AG10803 (cell line): ENCODE results near the gene B3GALT4.

Experiments
- DNase-seq: peaks from one replicate; pipeline ENCODE4 v3.0.0; 2010; ENCODE audit warnings: low read depth
- H3K4me3 ChIP-seq: 2 replicates; pipeline ENCODE4 v1.5.1; 2011; ENCODE audit warnings: mild to moderate bottlenecking, low read length, control low read depth
- CTCF ChIP-seq: conservative IDR thresholded peaks from 2 replicates; pipeline ENCODE4 v1.5.1; 2011; ENCODE audit warnings: mild to moderate bottlenecking, low read length, control low read depth, inconsistent platforms

B3GALT4 gene

DNA sequence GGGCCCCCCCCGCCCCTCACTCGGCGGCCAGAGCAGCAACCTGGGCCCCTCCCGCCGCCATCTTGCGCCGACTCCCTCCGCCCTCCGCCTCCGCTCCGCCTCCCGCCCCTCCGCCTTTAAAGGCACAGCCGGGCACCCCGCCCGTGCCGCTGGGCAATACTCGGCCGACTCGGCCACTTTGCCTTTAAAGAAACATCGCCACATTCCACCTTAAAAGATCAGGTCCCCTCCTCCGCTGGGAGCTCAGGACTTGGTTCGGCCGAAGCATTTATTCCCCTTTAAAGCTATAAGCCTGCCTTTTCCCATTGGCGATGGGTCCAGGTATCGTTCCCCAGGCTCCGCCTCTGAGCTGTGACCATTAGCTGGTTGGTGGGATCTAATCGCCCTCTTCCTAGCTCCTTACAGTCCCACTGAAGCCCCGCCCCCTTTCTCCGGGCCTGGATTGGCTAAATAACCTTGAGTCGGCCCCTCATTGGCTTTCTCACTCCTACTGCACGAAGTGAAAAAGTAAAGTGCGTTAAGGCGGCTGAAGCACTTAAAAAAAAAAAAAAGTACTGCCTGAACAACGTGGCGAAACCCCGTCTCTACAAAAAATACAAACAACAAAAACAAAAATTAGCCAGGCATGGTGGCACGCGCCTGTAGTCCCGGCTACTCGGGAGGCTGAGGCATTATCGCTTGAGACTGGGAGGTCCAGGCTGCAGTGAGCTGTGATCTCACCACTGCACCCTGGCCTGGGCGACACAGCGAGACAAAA lies 40.9 kb downstream of the B3GALT4 start, which contains the start of gene ZBTB22:
ZBTB22 (minus strand) TSS at position 76 of the 757 bp plus-strand sequence. CDS start 828 bp downstream, outside the sequence.
- no peak for TF ChIP-seq CTCF
- peak; percentile 99 for DNase-seq
- peak within 1 kb of the TSS; percentile 79 for H3K4me3 ChIP-seq

DNA sequence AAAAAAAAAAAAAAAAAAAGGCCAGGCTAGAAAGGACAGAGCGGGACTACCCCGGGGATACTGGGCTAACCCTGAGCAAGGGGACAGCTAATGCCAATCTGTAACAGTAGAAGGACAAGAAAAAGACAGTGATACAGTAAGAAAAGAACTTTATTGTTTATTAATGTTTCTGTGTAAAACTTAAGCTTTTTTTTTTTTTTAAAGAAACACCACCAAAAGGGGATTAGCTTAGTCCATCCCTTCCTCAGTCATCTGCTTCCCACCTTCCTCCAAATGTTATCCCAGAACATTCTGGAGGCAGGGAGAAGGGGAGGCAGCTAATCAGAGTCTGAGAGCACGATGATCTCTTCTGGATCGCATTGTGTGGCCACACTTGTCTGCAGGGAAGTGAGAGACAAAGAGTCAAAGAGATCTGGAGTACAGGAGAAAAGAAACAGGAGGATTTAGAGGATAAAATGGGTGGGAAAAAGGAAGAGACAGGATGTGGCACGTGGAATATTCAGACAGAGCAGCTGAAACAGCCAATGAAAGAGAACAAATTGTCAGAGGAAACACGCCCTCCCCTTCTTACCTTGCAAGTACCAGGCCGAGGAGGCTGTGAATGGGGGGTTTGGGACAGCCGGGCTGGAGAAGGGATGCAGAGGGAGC lies 41.6 kb downstream of the B3GALT4 start:
- DNase-seq: no peak
- no peak for TF ChIP-seq CTCF
- H3K4me3 ChIP-seq: peak overlapping the region; percentile 79

- no peak overlapping the region for H3K4me3 ChIP-seq
- TF ChIP-seq CTCF: no peak
- DNase-seq: no peak
Observed at GRCh38 chr6:33319939-33320314, 43.0 kb downstream of the B3GALT4 start.

DNA sequence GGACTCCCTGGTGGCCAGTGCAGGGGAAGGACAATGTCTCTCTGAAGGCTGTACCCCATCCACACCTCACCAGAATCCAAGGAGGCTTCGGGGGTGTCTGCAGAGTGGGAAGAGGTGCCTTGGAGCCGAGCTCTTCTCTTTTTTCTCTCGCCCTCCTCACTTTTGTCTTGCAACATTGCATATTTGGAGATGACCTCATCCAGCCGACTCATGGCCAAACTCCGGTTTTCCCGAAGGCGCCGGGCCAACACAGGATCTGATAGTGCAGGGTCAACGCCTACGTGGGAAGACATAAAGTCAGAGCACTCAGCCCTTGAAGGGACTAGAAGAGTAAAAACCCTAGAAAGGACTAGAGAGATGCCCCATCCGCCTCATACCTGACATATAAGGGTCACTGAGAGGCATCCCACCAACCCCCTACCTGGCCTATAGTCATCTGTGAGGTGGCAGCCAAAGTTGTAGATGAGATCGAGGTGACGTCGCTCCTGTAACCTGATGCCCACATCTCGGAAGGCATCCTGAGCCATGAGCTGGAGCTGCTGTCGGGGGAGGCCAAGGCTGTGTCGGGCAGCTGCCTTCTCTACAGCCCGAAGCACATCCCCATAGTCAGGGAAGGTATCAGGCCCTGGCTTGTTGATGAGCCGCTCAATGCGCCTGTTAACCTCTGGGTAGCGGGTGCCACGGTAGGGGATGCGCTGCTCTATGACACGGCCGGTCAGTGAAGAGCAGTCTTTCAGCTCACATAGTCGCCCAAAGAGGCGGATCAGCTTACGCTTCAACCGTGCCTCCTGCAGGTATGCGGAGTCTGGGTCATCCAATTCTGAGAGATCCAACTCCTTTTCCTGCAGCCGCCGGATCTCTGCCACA lies 43.6 kb downstream of the B3GALT4 start:
- no peak for TF ChIP-seq CTCF
- peak; percentile 28 for DNase-seq
- no peak overlapping the region for H3K4me3 ChIP-seq

DNA sequence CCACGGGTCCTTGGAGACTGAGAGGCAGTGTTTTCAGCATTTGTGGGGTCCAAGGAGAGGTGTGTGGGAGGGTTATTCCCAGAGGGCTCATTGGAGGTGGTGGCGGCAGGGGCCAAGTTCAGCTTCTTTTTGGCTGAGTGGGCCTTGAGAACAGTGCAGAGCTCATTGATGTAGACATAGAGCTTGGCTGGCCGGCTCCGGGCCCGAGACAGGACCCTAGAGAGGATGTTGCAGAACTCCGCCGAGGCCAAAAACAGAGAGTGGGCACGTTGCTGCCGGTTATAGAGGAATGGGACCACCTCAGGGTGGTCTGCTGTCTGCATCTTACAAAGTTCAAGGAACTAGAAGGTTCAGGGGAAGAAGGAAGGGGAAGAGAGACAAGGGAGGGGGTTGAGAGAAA lies 44.3 kb downstream of the B3GALT4 start:
- no peak for TF ChIP-seq CTCF
- DNase-seq: no peak
- H3K4me3 ChIP-seq: peak overlapping the region; percentile 80

DNA sequence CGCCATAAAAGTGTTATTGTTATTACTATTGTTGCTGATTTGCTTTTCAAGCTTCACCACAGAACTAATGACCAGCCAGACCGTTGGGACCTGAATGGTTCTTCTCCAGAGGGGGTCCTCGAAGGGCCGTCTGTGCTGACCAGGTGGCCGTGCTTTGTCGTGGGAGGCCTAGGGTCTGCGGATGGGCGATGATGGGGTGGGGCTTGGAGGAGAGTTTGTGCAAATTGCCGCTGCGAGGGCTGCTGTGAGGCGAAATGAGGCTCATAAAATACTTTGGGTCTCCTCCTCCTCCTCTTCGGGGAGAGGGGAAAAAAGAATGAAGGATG lies 46.7 kb downstream of the B3GALT4 start:
- DNase-seq: no peak
- TF ChIP-seq CTCF: no peak
- peak overlapping the region; percentile 80 for H3K4me3 ChIP-seq
